Measurements from ENCODE around the gene RIOK2. TPM values are rescaled to one million over a fixed set of nuclear protein-coding genes. Genes with fewer than 3 reads are reported as not detected.

RIOK2 gene
- total and polyA plus RNA-seq, 9 of the 15 experiments (the other 6 are each of a cell fraction or from before 2014, with no cell fraction given): 22.9 to 97.6 (median 47.8) TPM

- CTCF ChIA-PET (ENCODE audit: low intra/inter-chr PET ratio): no interaction called here
- in situ Hi-C loops (cut with MboI): loop anchor here (5.0 kb wide), 1 partner anchor 89 kb away; no protein-coding TSS in a partner anchor
Measured at GRCh38 chr5:97135868-97136267, 47.2 kb downstream of the RIOK2 start.

More at GRCh38 chr5:97135868-97136267, 47.2 kb downstream of the RIOK2 start:
- H3K9ac ChIP-seq (ENCODE audit: insufficient read depth in 1 of 2, low read depth in 2 of 2, low read length in 2 of 2): no peak overlapping the region
- no peaks in the 10 kb centered on the region for H3K9me1 ChIP-seq (ENCODE audit: control insufficient read depth, insufficient read depth, low read length)
- TF ChIP-seq FOXM1 (IDR thresholded peaks at IDR 0.05; ENCODE audit: low read depth) (no peak), FOXM1 (CRISPR knock-in tag; IDR thresholded peaks at IDR 0.05; ENCODE audit: low read depth) (no peak), ZNF436 (CRISPR knock-in tag; IDR thresholded peaks at IDR 0.05) (no peak), MAFF (IDR thresholded peaks at IDR 0.05; ENCODE audit: low read length) (no peak), ZBTB7A (IDR thresholded peaks at IDR 0.05; ENCODE audit: borderline replicate concordance, control insufficient read depth, low read depth, low read length) (no peak), CLOCK (CRISPR knock-in tag; IDR thresholded peaks at IDR 0.05; ENCODE audit: borderline replicate concordance) (no peak), EP300 (IDR thresholded peaks at IDR 0.05; ENCODE audit: low read length) (no peak), NCOA4 (IDR thresholded peaks at IDR 0.05; ENCODE audit: partially characterized antibody) (no peak), RBM14 (IDR thresholded peaks at IDR 0.05; ENCODE audit: borderline replicate concordance, insufficient read depth, low read depth, low read length) (no peak), NFATC3 (IDR thresholded peaks at IDR 0.05) (no peak), GMEB1 (CRISPR knock-in tag; IDR thresholded peaks at IDR 0.05) (no peak), FIP1L1 (IDR thresholded peaks at IDR 0.05; ENCODE audit: low read depth, low read length, poor library complexity, severe bottlenecking) (no peak), PURB (CRISPR knock-in tag; IDR thresholded peaks at IDR 0.05; ENCODE audit: low read depth) (no peak)
- no peak overlapping the region for H3K4me3 ChIP-seq
- intact Hi-C loops (cut with micrococcal nuclease): no loop called here
- H3K79me2 ChIP-seq (ENCODE audit: control insufficient read depth, insufficient read depth, low read length): no peaks in the 10 kb centered on the region
- H3K27ac ChIP-seq (ENCODE audit: extremely low read depth, low read depth, low read length): no peak overlapping the region
- no peak overlapping the region for H2AFZ ChIP-seq (ENCODE audit: low read depth, low read length)
- no TSS peak for BruUV-seq (replicated peaks)
- H3K4me2 ChIP-seq (ENCODE audit: insufficient read depth, low read length): no peak overlapping the region
- no peaks in the 10 kb centered on the region for H3K27me3 ChIP-seq (ENCODE audit: control insufficient read depth in 2 of 2, insufficient read depth in 2 of 2, low read length in 2 of 2)
- H3K9me3 ChIP-seq (replicated peaks; ENCODE audit: control insufficient read depth, insufficient read depth, low read depth, low read length): no peaks in the 10 kb centered on the region
- FAIRE-seq (no peak), DNase-seq (ENCODE audit: extremely low read depth in 1 of 4, low spot score in 3 of 4) (no peak), ATAC-seq (no peak)
- H3K4me1 ChIP-seq (replicated peaks in 1 of 2; ENCODE audit: control insufficient read depth in 2 of 2, insufficient read depth in 2 of 2, low read length in 2 of 2): no peaks in the 10 kb centered on the region; a peak in 1 of 5 replicates
- WGBS (ENCODE audit: insufficient coverage, low coverage, missing lambda C conversion rate): 36% methylated on average over 4 of the region's 4 CpGs
- no peaks in the 10 kb centered on the region for H4K20me1 ChIP-seq (replicated peaks; ENCODE audit: control insufficient read depth, insufficient read depth, low read length)
- POLR2A ChIA-PET: interaction anchor here (2.0 kb wide), 1 partner anchor 8 kb away, joined by 9 read pairs; no protein-coding TSS in a partner anchor
- H3K36me3 ChIP-seq (ENCODE audit: control insufficient read depth, insufficient read depth, low read length): no peaks in the 10 kb centered on the region

Data from K562 (cell line).